Uterus (tissue), 2 donors: ENCODE results near the gene C1orf105.

Source experiments
- POLR2A ChIP-seq, 2 donors: fragments of 450-650 bp; IDR thresholded peaks; one replicate each; pipeline ENCODE4 v1.6.1; 2016; ENCODE audit warnings: antibody characterized with exemption in 2 of 2, mild to moderate bottlenecking in 1 of 2, moderate library complexity in 1 of 2
- TF ChIP-seq, protein P1 (sequence below), 4 experiments: fragments of 200-600 bp in 2 of 4; fragments of 450-650 bp in 2 of 4; sonication (generic) in 2 of 4; IDR thresholded peaks; one replicate each; pipeline ENCODE4 v1.5.1; 2016 to 2019; ENCODE audit warnings: antibody characterized with exemption in 4 of 4, mild to moderate bottlenecking in 2 of 4, moderate library complexity in 1 of 4

DNA sequence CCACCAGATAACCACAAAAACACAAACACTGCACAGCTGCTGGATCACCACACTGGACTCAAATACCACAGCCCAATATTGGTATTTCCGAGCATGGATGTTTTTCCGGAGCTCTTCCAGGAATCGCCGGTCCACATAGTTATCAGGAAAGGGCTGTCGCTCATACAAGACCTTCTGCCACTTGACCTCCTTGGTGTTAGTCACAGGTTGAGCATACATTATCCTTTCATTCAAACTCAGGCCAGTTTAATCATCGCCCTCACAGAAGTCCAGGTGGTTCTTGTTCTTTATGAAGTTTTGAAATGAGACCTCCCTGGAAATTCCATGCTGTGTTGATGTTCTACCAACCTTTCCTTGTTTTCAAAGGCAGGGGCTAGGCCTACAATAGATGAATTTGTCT lies 21.9 kb downstream of the C1orf105 start:
- TF ChIP-seq, protein P1, sequence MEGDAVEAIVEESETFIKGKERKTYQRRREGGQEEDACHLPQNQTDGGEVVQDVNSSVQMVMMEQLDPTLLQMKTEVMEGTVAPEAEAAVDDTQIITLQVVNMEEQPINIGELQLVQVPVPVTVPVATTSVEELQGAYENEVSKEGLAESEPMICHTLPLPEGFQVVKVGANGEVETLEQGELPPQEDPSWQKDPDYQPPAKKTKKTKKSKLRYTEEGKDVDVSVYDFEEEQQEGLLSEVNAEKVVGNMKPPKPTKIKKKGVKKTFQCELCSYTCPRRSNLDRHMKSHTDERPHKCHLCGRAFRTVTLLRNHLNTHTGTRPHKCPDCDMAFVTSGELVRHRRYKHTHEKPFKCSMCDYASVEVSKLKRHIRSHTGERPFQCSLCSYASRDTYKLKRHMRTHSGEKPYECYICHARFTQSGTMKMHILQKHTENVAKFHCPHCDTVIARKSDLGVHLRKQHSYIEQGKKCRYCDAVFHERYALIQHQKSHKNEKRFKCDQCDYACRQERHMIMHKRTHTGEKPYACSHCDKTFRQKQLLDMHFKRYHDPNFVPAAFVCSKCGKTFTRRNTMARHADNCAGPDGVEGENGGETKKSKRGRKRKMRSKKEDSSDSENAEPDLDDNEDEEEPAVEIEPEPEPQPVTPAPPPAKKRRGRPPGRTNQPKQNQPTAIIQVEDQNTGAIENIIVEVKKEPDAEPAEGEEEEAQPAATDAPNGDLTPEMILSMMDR (IDR thresholded peaks at IDR 0.05), result no peak
- TF ChIP-seq POLR2A (IDR thresholded peaks at IDR 0.05), result no peak
